Measurements from ENCODE around the gene OR5A1.

DNA sequence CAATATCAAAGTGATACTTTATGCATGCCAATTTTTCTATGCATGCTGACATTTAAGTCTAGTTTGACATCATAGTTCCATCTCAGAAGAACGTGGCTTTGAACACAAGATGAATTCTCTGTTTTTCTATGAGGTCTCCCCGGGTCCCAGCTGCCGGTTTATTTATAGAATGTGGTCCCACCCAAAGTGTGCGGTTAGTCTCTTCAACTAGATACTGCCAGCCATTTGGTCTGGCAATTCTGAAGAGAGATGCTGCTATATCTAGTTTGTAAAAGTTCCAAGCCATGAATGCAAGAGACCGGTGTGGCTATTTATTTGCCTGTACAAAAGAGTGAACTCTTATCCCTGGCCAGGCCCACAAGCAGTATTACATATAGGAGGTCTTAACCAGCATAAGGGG lies 19.2 kb upstream of the OR5A1 start:
- TF ChIP-seq, protein P1, sequence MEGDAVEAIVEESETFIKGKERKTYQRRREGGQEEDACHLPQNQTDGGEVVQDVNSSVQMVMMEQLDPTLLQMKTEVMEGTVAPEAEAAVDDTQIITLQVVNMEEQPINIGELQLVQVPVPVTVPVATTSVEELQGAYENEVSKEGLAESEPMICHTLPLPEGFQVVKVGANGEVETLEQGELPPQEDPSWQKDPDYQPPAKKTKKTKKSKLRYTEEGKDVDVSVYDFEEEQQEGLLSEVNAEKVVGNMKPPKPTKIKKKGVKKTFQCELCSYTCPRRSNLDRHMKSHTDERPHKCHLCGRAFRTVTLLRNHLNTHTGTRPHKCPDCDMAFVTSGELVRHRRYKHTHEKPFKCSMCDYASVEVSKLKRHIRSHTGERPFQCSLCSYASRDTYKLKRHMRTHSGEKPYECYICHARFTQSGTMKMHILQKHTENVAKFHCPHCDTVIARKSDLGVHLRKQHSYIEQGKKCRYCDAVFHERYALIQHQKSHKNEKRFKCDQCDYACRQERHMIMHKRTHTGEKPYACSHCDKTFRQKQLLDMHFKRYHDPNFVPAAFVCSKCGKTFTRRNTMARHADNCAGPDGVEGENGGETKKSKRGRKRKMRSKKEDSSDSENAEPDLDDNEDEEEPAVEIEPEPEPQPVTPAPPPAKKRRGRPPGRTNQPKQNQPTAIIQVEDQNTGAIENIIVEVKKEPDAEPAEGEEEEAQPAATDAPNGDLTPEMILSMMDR (IDR thresholded peaks at IDR 0.05; ENCODE audit: low read depth, low read length, missing input control): no peak
- TF ChIP-seq, protein P2, sequence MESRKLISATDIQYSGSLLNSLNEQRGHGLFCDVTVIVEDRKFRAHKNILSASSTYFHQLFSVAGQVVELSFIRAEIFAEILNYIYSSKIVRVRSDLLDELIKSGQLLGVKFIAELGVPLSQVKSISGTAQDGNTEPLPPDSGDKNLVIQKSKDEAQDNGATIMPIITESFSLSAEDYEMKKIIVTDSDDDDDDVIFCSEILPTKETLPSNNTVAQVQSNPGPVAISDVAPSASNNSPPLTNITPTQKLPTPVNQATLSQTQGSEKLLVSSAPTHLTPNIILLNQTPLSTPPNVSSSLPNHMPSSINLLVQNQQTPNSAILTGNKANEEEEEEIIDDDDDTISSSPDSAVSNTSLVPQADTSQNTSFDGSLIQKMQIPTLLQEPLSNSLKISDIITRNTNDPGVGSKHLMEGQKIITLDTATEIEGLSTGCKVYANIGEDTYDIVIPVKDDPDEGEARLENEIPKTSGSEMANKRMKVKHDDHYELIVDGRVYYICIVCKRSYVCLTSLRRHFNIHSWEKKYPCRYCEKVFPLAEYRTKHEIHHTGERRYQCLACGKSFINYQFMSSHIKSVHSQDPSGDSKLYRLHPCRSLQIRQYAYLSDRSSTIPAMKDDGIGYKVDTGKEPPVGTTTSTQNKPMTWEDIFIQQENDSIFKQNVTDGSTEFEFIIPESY (IDR thresholded peaks at IDR 0.05): no peak
- TF ChIP-seq GABPA (IDR thresholded peaks at IDR 0.05 in 1 of 2, conservative IDR thresholded peaks at IDR 0.05 in 1 of 2) (no peak), JUND (IDR thresholded peaks at IDR 0.05) (no peak), YY1 (IDR thresholded peaks at IDR 0.05) (no peak), TAF1 (conservative IDR thresholded peaks at IDR 0.05) (no peak), FOXA2 (IDR thresholded peaks at IDR 0.05) (no peak), SP1 (IDR thresholded peaks at IDR 0.05) (no peak), RAD21 (IDR thresholded peaks at IDR 0.05) (no peak), RXRA (IDR thresholded peaks at IDR 0.05) (no peak)
- TF ChIP-seq, protein P3, sequence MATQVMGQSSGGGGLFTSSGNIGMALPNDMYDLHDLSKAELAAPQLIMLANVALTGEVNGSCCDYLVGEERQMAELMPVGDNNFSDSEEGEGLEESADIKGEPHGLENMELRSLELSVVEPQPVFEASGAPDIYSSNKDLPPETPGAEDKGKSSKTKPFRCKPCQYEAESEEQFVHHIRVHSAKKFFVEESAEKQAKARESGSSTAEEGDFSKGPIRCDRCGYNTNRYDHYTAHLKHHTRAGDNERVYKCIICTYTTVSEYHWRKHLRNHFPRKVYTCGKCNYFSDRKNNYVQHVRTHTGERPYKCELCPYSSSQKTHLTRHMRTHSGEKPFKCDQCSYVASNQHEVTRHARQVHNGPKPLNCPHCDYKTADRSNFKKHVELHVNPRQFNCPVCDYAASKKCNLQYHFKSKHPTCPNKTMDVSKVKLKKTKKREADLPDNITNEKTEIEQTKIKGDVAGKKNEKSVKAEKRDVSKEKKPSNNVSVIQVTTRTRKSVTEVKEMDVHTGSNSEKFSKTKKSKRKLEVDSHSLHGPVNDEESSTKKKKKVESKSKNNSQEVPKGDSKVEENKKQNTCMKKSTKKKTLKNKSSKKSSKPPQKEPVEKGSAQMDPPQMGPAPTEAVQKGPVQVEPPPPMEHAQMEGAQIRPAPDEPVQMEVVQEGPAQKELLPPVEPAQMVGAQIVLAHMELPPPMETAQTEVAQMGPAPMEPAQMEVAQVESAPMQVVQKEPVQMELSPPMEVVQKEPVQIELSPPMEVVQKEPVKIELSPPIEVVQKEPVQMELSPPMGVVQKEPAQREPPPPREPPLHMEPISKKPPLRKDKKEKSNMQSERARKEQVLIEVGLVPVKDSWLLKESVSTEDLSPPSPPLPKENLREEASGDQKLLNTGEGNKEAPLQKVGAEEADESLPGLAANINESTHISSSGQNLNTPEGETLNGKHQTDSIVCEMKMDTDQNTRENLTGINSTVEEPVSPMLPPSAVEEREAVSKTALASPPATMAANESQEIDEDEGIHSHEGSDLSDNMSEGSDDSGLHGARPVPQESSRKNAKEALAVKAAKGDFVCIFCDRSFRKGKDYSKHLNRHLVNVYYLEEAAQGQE (IDR thresholded peaks at IDR 0.05): no peak
- TF ChIP-seq, protein P4, sequence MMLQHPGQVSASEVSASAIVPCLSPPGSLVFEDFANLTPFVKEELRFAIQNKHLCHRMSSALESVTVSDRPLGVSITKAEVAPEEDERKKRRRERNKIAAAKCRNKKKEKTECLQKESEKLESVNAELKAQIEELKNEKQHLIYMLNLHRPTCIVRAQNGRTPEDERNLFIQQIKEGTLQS (IDR thresholded peaks at IDR 0.05): no peak
- TF ChIP-seq, protein P5, sequence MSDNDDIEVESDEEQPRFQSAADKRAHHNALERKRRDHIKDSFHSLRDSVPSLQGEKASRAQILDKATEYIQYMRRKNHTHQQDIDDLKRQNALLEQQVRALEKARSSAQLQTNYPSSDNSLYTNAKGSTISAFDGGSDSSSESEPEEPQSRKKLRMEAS (IDR thresholded peaks at IDR 0.05): no peak

Data from liver (tissue), 3 donors.